Choroid plexus epithelial cell (primary cell): ENCODE data around the gene DDX60.

Experiments
- DNase-seq: peaks from one replicate; pipeline ENCODE4 v3.0.0-alpha.2; 2010; ENCODE audit warnings: low read depth
- H3K4me3 ChIP-seq: 2 replicates; pipeline ENCODE4 v1.5.1; 2011; ENCODE audit warnings: low read depth, mild to moderate bottlenecking, control low read depth, low read length, moderate library complexity
- TF ChIP-seq, protein P1 (sequence below): conservative IDR thresholded peaks from 2 replicates; pipeline ENCODE4 v1.5.1; 2011; ENCODE audit warnings: low read depth, mild to moderate bottlenecking, control low read depth, inconsistent platforms, low read length, moderate library complexity

Gene DDX60

DNA sequence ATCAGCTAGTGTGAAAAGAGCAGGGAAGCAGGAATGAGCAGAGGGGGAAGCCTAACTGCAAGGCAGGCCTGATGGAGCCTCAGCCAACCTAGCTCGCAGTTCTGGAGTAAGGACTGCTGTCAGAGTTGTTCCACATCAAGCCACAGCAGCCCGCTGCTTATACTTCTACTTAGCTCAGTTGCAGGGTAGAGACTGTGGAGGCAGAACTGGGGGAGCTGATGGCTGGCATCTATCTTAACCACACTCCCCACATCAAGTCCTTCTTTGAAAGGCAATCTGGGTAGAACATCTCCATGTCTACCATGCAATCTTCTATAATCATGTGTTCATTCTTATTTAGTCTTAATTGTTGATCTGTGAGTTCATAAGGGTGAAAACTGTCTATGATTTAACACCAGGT is 46.1 kb downstream of the DDX60 start:
- DNase-seq: no peak
- TF ChIP-seq, protein P1, sequence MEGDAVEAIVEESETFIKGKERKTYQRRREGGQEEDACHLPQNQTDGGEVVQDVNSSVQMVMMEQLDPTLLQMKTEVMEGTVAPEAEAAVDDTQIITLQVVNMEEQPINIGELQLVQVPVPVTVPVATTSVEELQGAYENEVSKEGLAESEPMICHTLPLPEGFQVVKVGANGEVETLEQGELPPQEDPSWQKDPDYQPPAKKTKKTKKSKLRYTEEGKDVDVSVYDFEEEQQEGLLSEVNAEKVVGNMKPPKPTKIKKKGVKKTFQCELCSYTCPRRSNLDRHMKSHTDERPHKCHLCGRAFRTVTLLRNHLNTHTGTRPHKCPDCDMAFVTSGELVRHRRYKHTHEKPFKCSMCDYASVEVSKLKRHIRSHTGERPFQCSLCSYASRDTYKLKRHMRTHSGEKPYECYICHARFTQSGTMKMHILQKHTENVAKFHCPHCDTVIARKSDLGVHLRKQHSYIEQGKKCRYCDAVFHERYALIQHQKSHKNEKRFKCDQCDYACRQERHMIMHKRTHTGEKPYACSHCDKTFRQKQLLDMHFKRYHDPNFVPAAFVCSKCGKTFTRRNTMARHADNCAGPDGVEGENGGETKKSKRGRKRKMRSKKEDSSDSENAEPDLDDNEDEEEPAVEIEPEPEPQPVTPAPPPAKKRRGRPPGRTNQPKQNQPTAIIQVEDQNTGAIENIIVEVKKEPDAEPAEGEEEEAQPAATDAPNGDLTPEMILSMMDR: no peak
- no peak overlapping the region for H3K4me3 ChIP-seq

DNA sequence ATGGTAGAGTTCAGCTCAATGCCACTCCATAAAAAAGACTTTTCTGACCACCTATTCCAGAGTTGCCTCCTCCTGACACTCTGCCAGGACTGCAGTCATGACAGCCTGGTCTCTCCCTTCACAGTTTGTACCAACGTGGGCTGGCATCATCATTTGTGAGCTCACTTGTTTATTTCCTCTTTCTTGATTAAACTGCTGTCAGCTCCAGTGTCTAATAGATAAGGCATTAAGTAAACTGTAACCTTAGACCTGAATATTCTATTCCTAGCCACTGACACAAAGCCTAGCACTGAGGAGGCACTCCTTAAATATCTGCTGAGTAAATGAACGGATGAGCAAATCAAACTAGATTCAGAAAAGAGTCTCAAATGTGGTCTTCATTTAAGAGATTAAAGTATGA is 48.7 kb downstream of the DDX60 start:
- no peak overlapping the region for H3K4me3 ChIP-seq
- TF ChIP-seq, protein P1: no peak
- DNase-seq: no peak

- TF ChIP-seq, protein P1: no peak
- peak; percentile 6 for DNase-seq
- no peak overlapping the region for H3K4me3 ChIP-seq
These were observed 53.2 kb downstream of the DDX60 start for GRCh38 chr4:168265327-168265726.

DNA sequence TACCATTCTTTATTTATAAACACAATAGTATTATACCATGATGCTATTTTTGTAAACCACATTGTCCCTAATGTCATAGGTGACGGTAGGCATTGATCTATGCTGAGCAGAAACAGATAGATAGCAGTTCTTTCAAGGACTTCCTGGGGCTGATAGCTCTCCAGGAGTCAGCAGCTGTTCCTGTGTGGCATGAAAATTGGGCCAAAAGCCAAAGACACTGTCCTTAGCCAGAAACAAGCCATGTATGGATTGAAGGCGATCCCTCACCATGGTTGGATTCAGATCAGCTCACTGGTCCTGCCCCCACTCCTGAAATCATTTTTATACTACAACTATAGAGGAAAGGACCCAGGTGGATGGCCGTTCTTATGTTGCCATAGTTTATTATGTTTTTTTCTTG is 53.6 kb downstream of the DDX60 start:
- DNase-seq: peak; percentile 2
- H3K4me3 ChIP-seq: no peak overlapping the region
- TF ChIP-seq, protein P1: no peak

DNA sequence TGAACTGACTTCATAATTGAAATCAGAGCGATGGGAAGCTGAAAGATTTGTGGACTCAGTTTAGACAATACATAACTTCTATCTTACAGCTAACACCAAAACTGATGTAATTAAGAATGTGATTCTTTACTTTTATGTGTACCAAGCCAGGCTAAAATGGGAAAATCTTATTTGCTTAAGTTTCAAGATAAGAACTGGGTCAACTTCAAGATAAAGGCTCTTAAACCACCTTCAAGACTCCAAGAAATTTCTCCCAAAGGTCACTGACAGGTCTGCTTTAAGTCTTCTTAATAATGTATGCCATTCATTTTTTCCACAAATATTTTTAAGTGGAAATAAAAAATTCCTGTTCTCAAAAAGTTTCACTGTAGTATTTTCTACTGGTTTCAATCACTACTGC is 55.5 kb downstream of the DDX60 start:
- TF ChIP-seq, protein P1: no peak
- no peak for DNase-seq
- no peak overlapping the region for H3K4me3 ChIP-seq

- DNase-seq: no peak
- TF ChIP-seq, protein P1: no peak
- no peak overlapping the region for H3K4me3 ChIP-seq
These were observed 59.5 kb downstream of the DDX60 start for GRCh38 chr4:168259096-168259495.

DNA sequence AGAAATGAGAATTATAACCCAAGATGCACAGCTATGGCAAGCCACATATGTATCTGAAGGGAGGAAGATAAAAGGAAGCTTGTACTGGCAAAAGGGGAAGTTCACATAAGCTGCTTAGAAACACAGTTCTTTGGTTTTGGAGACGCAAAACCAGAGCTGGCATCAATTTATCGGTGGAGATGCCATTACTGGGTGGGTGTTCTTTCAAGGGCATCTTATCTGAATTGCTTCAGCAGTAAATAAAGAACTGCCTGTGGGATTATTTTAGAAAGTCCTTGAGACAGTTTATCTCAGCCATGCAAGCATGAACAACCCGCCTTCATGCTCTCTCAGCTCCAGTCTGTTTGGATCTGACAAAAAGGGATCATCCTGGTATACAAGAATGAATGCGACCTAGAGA is 60.8 kb downstream of the DDX60 start:
- no peak for DNase-seq
- TF ChIP-seq, protein P1: no peak
- H3K4me3 ChIP-seq: no peak overlapping the region
